Duodenal mucosa (tissue), 2 donors: ENCODE results near the gene DPY19L1.
"Not testable (repeated sequence)": the region's sequence is repeated elsewhere in the genome, so short reads cannot be mapped to it uniquely, and the experiment has no call there.

Experiments
- H3K27ac ChIP-seq: one replicate; pipeline ENCODE4 v1.7.0; 2013; ENCODE audit warnings: low read depth, low read length
- H3K27me3 ChIP-seq, 2 donors: one replicate each; pipeline ENCODE4 v1.7.0; 2013; ENCODE audit warnings: low read length in 2 of 2, control low read depth in 1 of 2; ENCODE audit not compliant: insufficient read depth in 2 of 2, control insufficient read depth in 1 of 2
- H3K36me3 ChIP-seq, 2 donors: one replicate each; pipeline ENCODE4 v1.7.0; 2013; ENCODE audit warnings: low read length in 2 of 2, control low read depth in 1 of 2; ENCODE audit not compliant: insufficient read depth in 2 of 2, control insufficient read depth in 1 of 2
- H3K4me1 ChIP-seq, 2 donors: one replicate each; pipeline ENCODE4 v1.7.0; 2013; ENCODE audit warnings: low read length in 2 of 2, control low read depth in 1 of 2; ENCODE audit not compliant: insufficient read depth in 2 of 2, control insufficient read depth in 1 of 2
- H3K4me3 ChIP-seq, 2 donors: one replicate each; pipeline ENCODE4 v1.7.0; 2013; ENCODE audit warnings: low read length in 2 of 2, low read depth in 1 of 2
- H3K9ac ChIP-seq, 2 donors: one replicate each; pipeline ENCODE4 v1.7.0; 2013; ENCODE audit warnings: low read length in 2 of 2, low read depth in 1 of 2
- H3K9me3 ChIP-seq, 2 donors: one replicate each; pipeline ENCODE4 v1.7.0; 2013; ENCODE audit warnings: low read length in 2 of 2, control low read depth in 1 of 2; ENCODE audit not compliant: control insufficient read depth in 1 of 2

The DPY19L1 gene

DNA sequence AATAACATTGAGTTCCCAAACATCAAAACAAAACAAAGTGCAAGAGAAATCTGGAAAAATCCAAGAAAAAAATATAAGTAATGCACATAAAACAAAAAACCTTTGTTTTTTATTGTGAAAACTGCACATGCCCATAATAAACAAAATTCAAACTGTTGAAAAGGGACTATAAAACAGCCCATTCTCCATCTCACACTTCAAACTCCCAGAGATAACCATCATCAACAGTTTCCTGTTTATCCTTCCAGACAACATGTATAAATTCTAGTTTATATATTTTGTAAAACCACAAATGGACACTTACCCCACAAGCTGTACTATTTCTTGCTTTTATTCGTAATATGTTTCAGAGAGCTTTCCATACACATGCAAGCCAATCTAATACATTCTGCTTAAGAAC is 79.3 kb downstream of the DPY19L1 start:
- Histone ChIP-seq H3K27me3 (no peaks in the 10 kb centered on the region), H3K9ac (no peak overlapping the region), H3K9me3 (no peaks in the 10 kb centered on the region), H3K4me3 (no peak overlapping the region), H3K4me1 (no peaks in the 10 kb centered on the region), H3K36me3 (peaks cover 0 to 3% of the 10 kb centered on the region in 2 donors), H3K27ac (no peak overlapping the region)

DNA sequence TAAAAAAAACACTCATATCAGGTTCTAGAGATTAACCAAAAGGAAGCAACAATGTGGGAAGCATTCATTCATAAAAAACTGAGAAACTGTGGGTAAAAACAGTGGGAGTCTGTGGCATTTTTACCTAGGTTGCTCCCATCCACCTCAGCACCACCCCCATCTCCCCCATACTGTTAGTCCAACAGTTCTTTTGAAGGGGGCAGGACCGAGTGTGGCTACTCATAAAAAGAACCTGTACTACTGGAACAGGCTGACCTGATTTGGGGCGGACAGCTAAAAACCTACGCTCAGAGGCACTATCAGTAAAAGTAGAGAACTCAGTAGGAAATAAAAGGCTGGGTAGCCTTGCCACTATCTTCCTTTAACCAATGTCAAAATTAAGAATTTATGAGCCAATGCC is 84.5 kb downstream of the DPY19L1 start:
- Histone ChIP-seq H3K4me3 (no peak overlapping the region), H3K36me3 (no peaks in the 10 kb centered on the region), H3K27me3 (no peaks in the 10 kb centered on the region), H3K9me3 (no peaks in the 10 kb centered on the region), H3K27ac (no peak overlapping the region), H3K9ac (no peak overlapping the region), H3K4me1 (no peaks in the 10 kb centered on the region)

DNA sequence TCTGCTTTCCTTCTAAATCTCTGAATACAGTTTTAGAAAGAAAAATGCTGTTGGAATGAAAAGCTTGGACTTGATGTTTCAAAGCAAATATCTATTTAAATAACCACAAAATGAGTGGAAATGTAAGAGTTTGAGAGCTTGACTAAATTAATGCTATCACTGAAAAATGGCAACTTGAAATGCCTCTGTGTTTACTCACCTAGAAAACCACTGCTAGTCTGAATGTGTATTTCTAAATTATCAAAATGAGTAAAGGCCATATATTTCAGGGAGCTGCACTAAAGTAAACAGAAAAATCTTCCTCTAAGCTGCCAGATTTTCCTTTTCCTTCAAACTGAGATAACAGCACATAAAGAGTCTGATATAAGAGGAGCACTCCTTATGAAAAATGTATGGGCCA is 87.9 kb downstream of the DPY19L1 start:
- no peak overlapping the region for H3K4me3 ChIP-seq
- H3K4me1 ChIP-seq: no peaks in the 10 kb centered on the region
- no peaks in the 10 kb centered on the region for H3K36me3 ChIP-seq
- H3K27me3 ChIP-seq: no peaks in the 10 kb centered on the region
- no peak overlapping the region for H3K27ac ChIP-seq
- H3K9me3 ChIP-seq: no peaks in the 10 kb centered on the region
- H3K9ac ChIP-seq: no peak overlapping the region

DNA sequence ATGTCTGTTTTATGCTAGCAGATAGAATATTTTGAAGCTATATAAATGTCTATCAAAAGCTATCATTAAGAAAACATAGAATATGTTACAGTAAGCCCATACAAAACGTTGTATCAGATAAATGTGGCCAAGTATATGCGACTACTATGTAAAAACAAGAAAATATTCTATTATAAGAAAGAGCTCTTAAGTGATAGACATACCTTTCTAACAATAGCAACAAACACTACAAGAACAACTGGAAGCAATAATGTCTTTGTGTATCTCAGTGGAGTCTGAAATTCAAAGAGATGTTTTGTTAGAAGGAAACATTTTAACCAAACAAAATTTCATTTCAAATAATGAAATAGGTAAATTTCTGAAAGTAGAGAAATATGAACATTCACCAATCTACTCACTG is 89.9 kb downstream of the DPY19L1 start:
- H3K4me1 ChIP-seq, H3K9me3 ChIP-seq, H3K27me3 ChIP-seq, H3K36me3 ChIP-seq, H3K4me3 ChIP-seq, H3K27ac ChIP-seq, H3K9ac ChIP-seq: not testable (repeated sequence)

DNA sequence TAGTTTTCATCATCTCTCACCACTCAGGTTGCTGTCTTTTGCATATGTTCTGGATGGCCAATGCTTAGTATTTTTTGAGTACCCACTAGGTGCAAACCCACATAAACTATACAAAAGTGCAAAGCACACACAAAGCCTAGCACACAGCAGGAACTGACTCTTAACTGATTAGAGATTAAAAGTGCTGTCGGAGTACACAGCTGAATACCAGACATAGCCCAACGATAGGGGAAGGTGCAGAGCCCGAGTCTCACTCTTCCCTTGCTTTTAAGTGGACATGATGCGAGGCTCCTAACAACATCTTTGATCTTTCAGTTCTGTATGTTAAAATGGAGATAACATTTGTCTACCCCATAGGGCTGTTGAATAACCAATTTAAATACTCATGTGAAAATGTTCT is 90.8 kb downstream of the DPY19L1 start:
- no peaks in the 10 kb centered on the region for H3K27me3 ChIP-seq
- no peaks in the 10 kb centered on the region for H3K4me1 ChIP-seq
- no peak overlapping the region for H3K9ac ChIP-seq
- H3K36me3 ChIP-seq: no peaks in the 10 kb centered on the region
- H3K4me3 ChIP-seq: no peak overlapping the region
- H3K27ac ChIP-seq: no peak overlapping the region
- no peaks in the 10 kb centered on the region for H3K9me3 ChIP-seq

DNA sequence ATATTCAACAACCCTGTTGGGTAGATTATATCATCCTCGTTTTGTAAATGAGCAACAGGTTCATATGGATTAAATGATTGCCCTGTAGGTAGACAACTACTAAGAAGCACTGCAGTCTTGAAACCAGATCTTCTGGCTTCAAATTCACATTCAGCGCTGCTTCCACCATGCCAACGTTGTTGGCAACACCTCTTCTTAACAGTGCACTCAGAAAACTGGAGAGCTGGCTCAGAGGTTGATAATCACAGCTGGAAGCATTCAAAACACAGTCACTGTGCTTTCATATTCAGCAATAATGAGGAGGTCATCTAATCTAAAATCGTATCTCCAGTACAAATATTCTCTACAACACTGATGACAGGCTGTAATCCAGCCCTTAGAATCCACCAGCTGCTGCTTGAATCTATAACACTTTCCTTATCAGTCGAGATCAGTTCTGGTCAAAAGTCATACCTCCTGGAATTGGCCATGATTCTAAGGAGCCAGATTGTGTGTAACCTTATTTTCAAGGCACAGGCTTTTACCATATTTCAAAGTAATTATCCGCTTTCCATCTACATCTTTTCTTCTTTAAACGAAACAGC is 91.3 kb downstream of the DPY19L1 start:
- H3K27me3 ChIP-seq, H3K36me3 ChIP-seq: not testable (repeated sequence)

DNA sequence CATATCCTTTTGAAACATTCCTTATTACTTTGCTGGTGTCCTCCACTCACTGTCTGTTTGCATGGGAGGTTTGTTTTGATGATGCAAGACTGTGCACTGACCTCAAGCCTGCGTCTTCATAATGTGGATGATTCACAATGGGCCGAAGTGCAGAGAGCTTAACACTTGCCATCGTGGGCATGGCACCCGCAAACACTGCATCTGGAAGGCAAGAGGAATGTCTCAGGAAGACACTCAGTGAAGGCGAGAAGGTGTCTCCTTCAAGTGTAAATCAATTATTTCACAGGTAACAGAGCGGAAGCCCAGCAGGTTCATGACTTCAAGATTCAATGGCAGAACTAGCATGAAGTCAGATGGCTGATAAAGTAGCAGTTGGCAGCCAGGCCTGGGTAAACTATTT is 98.1 kb downstream of the DPY19L1 start:
- H3K4me3 ChIP-seq: no peak overlapping the region
- no peak overlapping the region for H3K9ac ChIP-seq
- peaks cover 0 to 3% of the 10 kb centered on the region in 2 donors for H3K36me3 ChIP-seq
- H3K4me1 ChIP-seq: no peaks in the 10 kb centered on the region
- H3K27ac ChIP-seq: no peak overlapping the region
- H3K9me3 ChIP-seq: no peaks in the 10 kb centered on the region
- no peaks in the 10 kb centered on the region for H3K27me3 ChIP-seq

More for the DNA sequence above, 91.3 kb downstream of the DPY19L1 start:
- H3K9me3 ChIP-seq, H3K9ac ChIP-seq, H3K4me3 ChIP-seq, H3K4me1 ChIP-seq, H3K27ac ChIP-seq: not testable (repeated sequence)

DNA sequence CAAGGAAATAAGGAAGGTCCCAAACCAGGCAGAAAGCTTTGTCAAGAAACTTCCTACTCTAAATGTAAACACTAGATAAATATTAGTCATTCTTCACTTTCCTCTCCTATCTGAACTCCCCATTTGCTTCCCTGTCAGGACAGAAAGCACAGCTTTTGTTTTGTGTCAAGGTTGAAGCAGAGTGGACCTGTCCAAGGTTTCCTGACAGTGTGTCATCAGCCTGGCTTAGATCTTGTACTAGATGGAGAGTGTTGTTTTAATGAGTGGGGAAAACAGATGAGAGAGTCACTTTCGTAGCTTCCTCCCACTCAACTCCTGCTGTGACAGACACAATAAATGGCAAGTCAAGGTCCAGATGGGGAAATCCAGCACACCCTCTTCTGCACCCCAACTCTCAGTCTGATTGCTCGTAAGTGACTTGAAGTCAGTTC is 101.5 kb downstream of the DPY19L1 start:
- H3K36me3 ChIP-seq: not testable (repeated sequence)

DNA sequence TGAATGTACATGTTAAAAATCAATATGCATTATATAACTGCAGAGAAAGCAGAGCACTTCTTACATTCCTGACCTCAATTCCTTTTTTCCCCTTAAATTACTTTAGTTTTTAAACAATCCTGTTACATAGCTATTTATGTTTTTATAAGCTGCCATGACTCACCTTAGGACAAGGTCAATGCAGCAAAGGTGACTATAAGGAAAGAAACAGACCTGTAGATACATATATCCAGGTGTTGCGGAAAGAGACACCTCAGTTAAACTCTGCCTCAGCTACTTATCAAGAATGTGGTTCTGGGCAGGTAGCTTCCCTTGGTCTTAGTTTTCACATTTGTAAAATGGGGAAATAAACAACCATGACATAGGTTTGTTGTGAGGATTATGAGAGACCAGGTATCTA is 105.5 kb downstream of the DPY19L1 start:
- Histone ChIP-seq H3K9ac (no peak overlapping the region), H3K4me1 (no peaks in the 10 kb centered on the region), H3K27me3 (no peaks in the 10 kb centered on the region), H3K4me3 (no peak overlapping the region), H3K9me3 (no peaks in the 10 kb centered on the region), H3K36me3 (peaks cover 0 to 3% of the 10 kb centered on the region in 2 donors), H3K27ac (no peak overlapping the region)

More for the DNA sequence above, 101.5 kb downstream of the DPY19L1 start:
- H3K27ac ChIP-seq, H3K27me3 ChIP-seq, H3K9ac ChIP-seq, H3K4me3 ChIP-seq, H3K4me1 ChIP-seq, H3K9me3 ChIP-seq: not testable (repeated sequence)

DNA sequence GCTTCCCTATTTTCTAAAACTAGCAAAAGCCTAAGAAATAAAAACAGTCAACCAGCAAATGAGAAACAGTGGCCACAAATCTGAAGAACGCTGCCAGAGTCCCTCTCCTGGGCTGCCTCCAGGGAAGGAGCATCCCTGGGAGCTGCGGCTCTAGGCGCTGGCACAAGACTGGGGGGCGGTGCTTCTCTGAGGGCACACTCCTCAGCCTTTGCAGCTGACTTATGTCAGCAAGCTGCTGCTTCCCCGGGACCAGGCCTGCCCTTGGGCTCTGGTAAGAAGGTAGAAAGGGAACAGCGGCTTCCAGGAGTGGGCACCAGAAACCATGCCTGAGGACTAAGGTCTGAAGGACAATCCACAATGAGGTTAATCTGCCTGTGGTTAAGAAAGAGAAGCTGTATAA is 107.5 kb downstream of the DPY19L1 start:
- H3K27ac ChIP-seq, H3K4me3 ChIP-seq, H3K27me3 ChIP-seq, H3K36me3 ChIP-seq, H3K4me1 ChIP-seq, H3K9me3 ChIP-seq, H3K9ac ChIP-seq: not testable (repeated sequence)

DNA sequence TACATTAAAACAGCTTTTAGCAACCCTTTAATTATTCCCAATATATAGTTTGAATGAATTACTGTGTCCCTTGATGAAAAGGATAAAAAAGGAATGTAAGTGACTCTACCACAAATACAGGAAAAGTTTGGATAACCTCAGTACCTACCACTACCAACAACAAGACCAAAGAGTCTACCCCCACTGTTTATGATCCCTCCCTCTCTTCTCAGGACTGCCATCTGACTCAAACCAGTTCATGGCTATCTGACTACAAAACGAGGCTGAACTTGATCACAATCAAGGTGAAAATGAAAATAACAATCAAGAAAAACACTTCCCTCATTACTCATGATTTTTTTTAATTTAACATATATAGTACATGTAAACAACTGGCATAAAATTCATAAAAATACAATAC is 108.7 kb downstream of the DPY19L1 start:
- Histone ChIP-seq H3K9me3 (no peaks in the 10 kb centered on the region), H3K9ac (no peak overlapping the region), H3K36me3 (peaks cover 0 to 3% of the 10 kb centered on the region in 2 donors), H3K4me3 (no peak overlapping the region), H3K27ac (no peak overlapping the region), H3K4me1 (no peaks in the 10 kb centered on the region), H3K27me3 (no peaks in the 10 kb centered on the region)
